Central memory CD8-positive, alpha-beta T cell (primary cell): ENCODE results near the gene IFRD1.
"Not testable (repeated sequence)": the region's sequence is repeated elsewhere in the genome, so short reads cannot be mapped to it uniquely, and the experiment has no call there.

ENCODE experiments used
- ATAC-seq: fragments of 150-1000 bp; cut with Tn5 transposase; replicated peaks from 2 replicates; pipeline ENCODE4 v1.10.0; 2022; ENCODE audit warnings: mild to moderate bottlenecking, moderate FRiP score, moderate number of reproducible peaks; ENCODE audit not compliant: poor library complexity, severe bottlenecking; ENCODE audit errors: extremely low read depth
- DNase-seq, 2 donors: peaks; one replicate each; pipeline ENCODE4 v3.0.0; 2021; ENCODE audit warnings: low spot score in 2 of 2
- H3K27ac Mint-ChIP-seq: one replicate; pipeline ENCODE4 v1.8.0; 2022; ENCODE audit warnings: low read depth, mild to moderate bottlenecking, moderate library complexity, mixed read lengths
- H3K27me3 Mint-ChIP-seq: one replicate; pipeline ENCODE4 v1.8.0; 2022; ENCODE audit warnings: mixed read lengths
- H3K36me3 Mint-ChIP-seq: one replicate; pipeline ENCODE4 v1.8.0; 2022; ENCODE audit warnings: mild to moderate bottlenecking, moderate library complexity, mixed read lengths; ENCODE audit not compliant: insufficient read depth
- H3K4me1 Mint-ChIP-seq: one replicate; pipeline ENCODE4 v1.8.0; 2022; ENCODE audit warnings: mixed read lengths
- H3K4me3 Mint-ChIP-seq: one replicate; pipeline ENCODE4 v1.8.0; 2022; ENCODE audit warnings: mild to moderate bottlenecking, moderate library complexity, mixed read lengths
- H3K9me3 Mint-ChIP-seq: one replicate; pipeline ENCODE4 v1.8.0; 2022; ENCODE audit warnings: mixed read lengths

IFRD1 gene

GRCh38 chr7:112516418-112516817 lies 66.2 kb downstream of the IFRD1 start:
- not testable (repeated sequence) for H3K4me3 Mint-ChIP-seq, H3K27ac Mint-ChIP-seq, DNase-seq, H3K9me3 Mint-ChIP-seq, H3K36me3 Mint-ChIP-seq, ATAC-seq, H3K4me1 Mint-ChIP-seq
- peaks cover 53% of the 10 kb centered on the region for H3K27me3 Mint-ChIP-seq

- ATAC-seq (no peak), DNase-seq (no peak)
- Mint-ChIP-seq H3K9me3 (no peaks in the 10 kb centered on the region), H3K36me3 (no peaks in the 10 kb centered on the region), H3K27ac (no peak overlapping the region), H3K4me3 (no peak overlapping the region), H3K27me3 (peaks cover 53% of the 10 kb centered on the region), H3K4me1 (no peaks in the 10 kb centered on the region)
Observed at GRCh38 chr7:112517487-112517886, 67.2 kb downstream of the IFRD1 start.

GRCh38 chr7:112520787-112521186 lies 70.5 kb downstream of the IFRD1 start:
- no peak for ATAC-seq
- no peaks in the 10 kb centered on the region for H3K9me3 Mint-ChIP-seq
- H3K4me1 Mint-ChIP-seq, result no peaks in the 10 kb centered on the region
- no peak overlapping the region for H3K4me3 Mint-ChIP-seq
- no peak overlapping the region for H3K27ac Mint-ChIP-seq
- DNase-seq, result no peak
- no peaks in the 10 kb centered on the region for H3K36me3 Mint-ChIP-seq
- H3K27me3 Mint-ChIP-seq, result peaks cover 61% of the 10 kb centered on the region

- no peak for ATAC-seq
- DNase-seq, result no peak
- H3K27ac Mint-ChIP-seq, result no peak overlapping the region
- H3K27me3 Mint-ChIP-seq, result peaks cover 56% of the 10 kb centered on the region
- H3K4me3 Mint-ChIP-seq, result no peak overlapping the region
- no peaks in the 10 kb centered on the region for H3K36me3 Mint-ChIP-seq
- H3K4me1 Mint-ChIP-seq, result no peaks in the 10 kb centered on the region
- H3K9me3 Mint-ChIP-seq, result no peaks in the 10 kb centered on the region
Observed at GRCh38 chr7:112521942-112522341, 71.7 kb downstream of the IFRD1 start.

- Mint-ChIP-seq H3K4me3 (no peak overlapping the region), H3K27ac (no peak overlapping the region), H3K36me3 (no peaks in the 10 kb centered on the region), H3K27me3 (peaks cover 45% of the 10 kb centered on the region), H3K4me1 (no peaks in the 10 kb centered on the region), H3K9me3 (no peaks in the 10 kb centered on the region)
- DNase-seq, result no peak
- no peak for ATAC-seq
Observed at GRCh38 chr7:112523871-112524270, 73.6 kb downstream of the IFRD1 start.
